ENCODE results near the gene CGB3.
"Not testable (repeated sequence)": the region's sequence is repeated elsewhere in the genome, so short reads cannot be mapped to it uniquely, and the experiment has no call there.

The CGB3 gene
- 0 reads per million in 2 donors for total RNA-seq

DNA sequence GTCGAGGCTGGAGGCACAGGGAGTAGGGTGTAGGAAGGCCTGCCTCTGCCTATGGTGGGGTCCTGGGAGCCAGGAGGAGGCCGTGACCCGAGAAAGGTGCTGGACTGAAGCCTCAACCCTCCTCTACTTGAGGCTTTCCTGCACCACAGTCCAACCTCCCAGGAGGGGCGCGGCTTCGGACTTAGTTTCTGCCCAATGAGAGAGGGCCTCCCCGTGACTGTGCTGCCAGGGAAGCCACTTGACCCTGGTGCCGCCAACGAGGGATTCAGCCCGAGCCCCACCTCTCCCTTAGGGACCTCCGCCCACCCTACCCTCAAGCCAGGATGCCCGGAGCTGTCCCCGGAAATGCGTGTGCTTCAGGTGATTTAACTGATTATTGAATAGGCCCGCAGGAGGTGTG lies at the start of gene CGB3:
Gene CGB3, minus strand, starts transcription at position 101 of the 400 bp plus-strand sequence. CDS start 362 bp downstream, outside the sequence.
- DNase-seq, result not testable (repeated sequence)

DNA sequence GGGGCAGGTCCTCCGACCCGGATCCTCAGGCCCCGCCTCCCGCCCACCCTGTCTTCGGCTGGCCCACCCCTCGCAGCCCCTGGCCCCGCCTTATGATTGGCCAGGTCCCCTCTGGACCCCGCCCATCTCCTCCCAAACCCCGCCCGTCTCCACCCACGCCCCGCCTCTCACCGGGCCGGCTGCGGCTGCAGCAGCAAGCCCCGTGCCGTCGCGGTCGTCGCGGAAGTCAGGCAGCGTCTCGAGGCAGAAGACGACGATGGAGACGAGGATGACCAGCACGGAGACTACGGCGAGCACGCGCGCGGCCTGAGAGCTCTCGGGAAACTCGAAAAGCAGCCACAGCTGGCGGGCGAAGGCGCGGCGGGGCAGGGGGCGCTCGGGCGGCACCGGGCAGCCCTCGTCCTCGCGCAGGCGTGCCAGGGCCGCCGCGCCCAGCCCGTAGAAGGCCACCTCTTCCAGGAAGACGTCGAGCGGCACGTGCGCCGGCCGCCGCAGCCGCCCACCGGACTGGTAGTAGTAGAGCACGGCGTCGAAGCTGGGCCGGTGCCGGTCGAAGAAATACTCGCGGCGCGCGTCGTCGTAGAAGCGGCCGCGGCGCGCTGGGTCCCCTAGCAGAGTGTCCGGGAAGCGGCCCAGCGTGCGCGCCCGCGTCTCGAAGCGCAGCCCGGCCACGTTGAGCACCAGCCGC lies 47.9 kb upstream of the CGB3 start:
- DNase-seq, result no peak

DNA sequence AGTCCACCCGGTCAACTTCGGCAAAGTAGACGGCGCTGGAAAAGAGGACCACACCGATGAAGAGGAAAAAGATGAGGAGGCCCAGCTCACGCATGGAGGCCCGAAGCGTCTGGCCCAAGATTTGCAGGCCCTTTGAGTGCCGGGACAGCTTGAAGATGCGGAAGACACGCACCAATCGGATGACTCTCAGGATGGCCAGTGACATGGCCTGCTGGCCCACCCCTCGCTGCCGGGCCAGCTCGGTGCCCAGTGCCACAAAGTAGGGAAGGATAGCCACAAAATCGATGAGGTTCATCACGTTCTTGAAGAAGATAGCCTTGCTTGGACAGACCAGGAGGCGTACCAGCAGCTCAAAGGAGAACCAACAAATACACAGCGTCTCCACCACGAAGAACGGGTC lies 46.3 kb upstream of the CGB3 start:
- DNase-seq, result no peak

DNA sequence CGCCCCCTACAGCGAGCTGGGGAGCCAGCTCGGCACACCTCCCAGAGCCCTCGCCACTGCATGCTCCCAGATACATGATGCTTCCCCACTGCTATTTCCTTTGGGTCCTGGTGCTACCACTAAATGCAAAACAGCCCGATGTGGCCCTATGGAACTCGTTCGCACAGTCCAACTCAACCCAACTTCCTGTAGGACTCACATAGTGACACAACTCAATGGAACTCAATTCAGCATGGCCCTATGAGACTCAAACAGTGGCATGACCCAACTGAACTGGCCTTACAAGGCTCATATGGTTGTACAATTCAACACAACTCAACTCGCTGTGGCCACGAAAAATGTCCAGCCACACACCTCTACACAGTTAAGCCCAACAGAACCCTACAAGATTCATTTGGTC lies 44.9 kb upstream of the CGB3 start:
- no peak for DNase-seq

DNA sequence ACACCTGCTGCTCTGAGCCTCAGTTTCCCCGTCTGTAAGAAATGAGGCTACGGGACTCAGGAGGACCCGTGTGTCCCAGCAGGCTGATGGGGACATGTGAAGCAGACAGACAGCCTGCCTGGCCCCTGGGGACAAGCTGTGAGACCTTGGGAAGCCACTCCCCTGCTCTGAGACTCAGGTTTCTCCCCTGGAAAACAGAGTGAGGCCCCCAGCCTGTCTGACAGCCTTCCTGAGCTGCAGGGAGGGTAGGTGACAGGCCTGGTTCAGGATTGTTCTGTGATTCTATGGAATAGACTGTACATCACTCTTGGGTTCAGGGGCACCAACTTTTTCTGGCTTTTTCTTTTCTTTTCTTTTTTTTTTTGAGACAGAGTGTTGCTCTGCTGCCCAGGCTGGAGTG lies 43.4 kb upstream of the CGB3 start:
- DNase-seq, result no peak

DNA sequence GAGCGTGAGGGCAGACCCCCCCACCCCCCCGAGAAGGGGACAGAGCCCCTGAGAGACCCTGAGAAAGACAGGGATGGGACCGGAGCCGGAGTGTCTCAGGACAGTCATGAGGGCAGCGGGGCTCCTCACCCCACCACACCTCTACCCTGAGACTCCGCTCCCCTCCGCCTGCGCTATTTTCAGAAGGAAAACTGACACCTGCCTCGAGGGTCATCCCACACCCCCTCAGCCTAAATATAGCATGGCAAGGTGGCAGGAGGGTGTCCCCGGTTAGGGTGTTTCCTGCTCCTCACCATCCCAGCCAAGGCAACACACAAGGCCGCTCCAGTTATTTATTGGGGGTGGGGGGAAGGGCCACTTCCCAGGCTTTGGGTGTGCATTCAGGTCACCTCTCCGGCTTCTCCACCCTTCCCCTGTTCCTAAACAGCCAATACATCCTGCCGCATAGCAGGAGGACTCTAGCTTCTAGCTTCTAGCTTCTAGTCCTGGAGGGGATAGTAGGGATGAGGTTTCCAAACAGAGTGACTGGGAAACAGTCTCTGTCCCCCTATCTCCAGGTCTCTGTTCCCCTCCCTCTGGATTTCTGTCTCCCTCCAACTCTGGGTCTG lies 41.9 kb upstream of the CGB3 start:
- no peak for DNase-seq

DNA sequence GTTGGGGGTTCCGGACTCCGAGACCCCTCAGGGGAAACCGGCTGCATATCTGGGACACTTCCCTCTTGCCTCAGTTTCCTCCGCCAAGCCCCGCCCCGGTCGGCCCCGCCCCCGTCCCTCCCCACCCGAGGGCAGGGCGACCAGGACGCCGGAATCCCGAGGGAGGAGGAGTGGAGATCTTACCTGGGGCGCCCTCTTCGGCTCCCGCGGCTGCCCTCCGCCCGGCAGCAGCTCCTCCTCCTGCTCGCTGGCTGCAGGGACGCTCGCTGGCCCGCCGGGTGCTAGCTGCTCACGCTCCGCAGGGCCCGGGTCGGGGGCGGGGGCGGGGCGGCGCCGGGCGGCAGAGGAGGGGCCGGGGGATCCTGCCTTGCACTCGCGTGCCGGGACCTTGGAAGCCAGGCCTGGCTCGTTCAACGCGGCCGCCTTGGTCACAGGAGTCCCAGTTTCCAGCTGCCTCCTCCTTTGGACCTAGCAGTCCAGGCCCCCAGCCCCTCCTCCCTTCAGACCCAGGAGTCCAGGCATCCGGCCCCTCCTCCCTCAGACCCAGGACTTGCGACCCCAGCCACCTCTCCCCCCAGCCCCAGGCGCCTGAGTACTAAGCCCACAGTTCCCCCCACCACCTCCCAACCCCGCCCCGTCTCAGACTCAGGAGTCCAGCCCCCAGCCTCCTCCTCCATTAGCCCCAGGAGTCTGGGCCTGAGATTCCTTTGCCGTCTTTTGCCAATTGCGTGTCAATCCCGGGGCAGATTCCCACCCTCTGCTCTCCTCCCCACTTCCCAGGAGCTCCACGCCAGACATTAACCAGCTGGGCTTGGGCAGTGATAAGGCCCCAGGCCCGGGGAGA lies 40.9 kb upstream of the CGB3 start, which contains the start of gene NTF4:
Gene NTF4, minus strand, starts transcription at position 51 of the 844 bp plus-strand sequence. CDS start 2,821 bp downstream, outside the sequence.
- no peak for DNase-seq

DNA sequence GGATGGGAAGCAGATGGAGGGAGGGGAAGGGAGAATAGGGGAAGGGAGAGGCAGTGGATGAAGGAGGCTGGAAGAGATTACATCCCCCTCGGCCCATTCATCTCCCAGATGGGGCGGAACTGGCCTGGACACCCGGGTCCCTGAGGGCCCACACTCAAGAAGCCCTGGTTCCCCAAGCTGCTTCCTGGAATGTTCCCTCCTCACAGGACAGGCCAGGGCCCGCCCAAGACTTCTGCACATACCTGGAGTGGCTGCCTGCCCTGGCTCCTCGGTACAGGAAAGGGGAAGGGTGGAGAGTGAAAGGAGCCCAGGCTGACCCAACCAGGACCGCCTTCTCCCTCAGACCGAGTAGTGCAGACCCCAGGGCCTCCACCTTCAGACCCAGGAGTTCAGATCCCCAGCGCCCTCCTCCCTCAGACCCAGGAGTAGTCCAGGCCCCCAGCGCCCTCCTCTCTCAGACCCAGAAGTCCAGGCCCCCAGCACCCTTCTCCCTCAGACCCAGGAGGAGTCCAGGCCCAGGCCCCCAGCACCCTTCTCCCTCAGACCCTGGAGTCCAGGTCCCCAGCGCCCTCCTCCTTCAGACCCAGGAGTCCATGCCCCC lies 40.0 kb upstream of the CGB3 start:
- DNase-seq, result no peak

DNA sequence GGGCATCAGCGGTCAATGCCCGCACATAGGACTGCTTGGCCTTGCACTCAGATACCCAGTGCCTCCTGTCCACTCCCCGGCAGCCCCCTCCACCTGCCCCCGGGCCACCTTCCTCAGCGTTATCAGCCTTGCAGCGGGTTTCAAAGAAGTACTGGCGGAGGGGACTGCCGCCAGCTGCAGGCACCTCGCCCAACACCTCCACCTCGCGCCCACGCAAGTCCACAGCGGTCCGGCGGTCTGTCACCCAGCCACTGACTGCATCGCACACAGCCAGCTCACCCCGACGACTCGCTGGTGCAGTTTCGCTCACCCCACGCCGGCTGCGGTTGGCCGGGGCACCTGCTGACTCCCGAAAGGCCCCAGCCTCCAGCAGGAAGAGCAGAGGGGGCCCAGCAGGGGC lies 37.3 kb upstream of the CGB3 start:
- DNase-seq, result no peak

DNA sequence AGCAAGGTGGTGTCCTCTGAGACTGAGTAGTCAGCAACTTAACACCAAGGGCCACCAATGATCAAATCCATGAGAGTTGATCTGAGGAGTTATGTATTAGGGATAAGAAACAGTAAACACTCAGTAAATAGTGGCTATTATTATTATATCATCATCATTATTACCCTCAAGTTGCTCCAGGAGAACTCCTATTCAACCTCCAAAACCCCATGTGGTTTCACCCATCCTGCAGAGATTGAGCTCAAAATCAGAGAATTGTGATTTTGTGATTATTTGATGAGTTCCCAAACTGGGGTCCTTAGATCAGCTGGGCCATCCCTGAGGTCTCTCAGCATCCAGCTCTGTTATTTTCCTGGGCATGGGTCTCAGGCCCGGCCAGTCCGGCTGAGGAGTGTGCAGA lies 36.9 kb upstream of the CGB3 start:
- no peak for DNase-seq

DNA sequence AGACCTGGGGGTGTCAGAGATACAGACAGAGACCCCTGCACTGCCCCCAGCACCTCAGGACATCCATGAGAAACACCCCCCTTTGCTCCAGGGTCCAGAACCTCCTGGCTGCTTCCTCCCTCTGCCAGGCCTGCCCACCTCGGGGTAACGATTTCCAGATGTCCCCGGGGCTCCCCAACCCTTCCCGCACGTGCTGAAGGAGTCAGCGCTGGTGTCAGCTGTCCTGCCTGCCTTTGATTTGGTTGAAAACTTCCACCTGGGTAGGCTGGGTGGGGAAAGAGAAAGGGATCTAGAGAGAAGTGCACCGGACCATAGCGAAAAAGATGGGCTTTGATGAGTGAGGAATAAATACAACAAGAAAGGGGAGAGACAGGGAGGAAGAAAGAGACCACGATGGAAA lies 34.9 kb upstream of the CGB3 start:
- DNase-seq, result no peak

DNA sequence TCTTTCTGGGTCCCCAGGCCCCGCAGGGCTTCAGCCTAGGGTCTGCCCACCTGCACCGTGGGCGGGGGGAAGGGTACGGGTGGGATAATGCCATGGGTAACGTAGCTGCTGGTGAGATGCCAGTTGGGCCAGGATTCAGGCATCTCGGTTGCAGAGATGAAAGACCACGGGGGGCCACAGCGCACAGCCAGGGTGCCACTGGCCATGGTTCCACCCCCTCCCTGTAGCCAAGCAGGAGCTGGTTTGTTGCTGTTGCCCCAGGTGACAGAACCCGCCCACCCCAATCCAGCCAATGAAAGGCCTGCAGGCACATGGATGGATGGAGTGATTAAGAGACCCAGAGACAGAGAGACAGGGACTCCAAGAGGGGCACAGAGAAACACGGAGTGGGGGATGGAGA lies 34.4 kb upstream of the CGB3 start:
- no peak for DNase-seq

DNA sequence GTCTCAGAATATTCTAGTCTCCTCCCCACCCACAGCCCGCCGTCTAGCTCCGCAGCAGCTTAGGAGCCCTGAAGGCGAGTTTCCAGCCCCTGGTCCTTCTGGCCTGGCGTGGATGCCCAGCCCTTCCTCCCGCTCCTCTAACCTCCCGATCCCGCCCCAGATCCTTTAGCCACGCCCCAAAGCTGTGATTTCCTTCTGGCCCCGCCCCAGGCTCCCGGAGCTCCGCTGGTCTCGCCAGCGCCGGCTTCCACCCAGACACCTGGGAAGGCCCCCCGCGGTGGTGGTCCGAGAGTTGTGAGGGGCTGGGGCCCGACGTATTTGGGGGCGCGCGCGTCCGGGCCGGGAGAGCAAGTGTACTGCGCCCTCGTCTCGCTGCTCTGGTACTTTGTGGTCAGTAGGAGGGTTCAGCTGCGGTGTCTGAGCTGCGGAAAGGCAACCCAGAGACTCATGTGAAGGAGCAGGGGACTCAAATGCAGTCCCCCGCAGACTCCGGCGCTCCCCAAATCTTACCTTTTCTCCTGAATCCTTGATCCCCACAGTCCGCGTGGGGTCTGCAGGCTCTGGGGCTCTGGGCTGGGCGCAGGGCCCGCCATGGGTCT lies 33.6 kb upstream of the CGB3 start, which contains the start of gene CGB7:
Gene CGB7, minus strand, starts transcription at position 114 of the 599 bp plus-strand sequence. CDS start 2,374 bp downstream, outside the sequence.
- DNase-seq, result peak; percentile 26

DNA sequence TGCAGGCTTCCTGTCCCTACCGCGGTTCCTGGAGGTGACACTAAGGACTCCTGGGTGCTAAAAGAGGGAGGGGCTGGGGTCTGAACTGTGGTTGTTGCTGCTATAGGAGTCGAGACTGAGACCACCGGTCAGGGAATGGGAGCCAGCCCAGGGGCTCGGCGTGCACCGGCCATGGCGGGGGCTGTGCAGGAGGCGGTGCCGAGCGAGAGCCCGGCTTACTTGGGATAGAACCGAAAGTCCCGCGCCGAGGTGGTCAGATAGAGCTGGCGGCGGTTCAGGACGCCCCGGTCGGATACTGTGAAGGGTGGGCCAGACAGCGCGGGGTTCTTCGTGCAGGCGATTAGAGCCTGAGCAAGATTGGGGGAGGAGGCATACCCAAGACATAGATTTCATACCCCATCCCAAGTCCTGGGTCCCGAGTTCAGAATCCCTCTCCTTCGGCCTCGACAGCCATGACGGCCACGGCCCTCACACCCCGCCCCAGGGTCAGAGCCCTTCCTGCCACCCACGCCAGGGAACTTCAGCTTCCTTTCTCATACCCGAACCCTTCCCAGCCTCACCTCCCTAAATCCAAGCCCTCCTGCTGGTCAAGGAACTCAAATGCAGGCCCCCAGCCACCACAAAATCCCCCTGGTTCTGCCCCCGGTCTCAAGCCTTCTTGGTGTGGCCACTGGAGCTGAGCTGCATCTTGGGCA lies 32.9 kb upstream of the CGB3 start:
- not testable (repeated sequence) for DNase-seq

DNA sequence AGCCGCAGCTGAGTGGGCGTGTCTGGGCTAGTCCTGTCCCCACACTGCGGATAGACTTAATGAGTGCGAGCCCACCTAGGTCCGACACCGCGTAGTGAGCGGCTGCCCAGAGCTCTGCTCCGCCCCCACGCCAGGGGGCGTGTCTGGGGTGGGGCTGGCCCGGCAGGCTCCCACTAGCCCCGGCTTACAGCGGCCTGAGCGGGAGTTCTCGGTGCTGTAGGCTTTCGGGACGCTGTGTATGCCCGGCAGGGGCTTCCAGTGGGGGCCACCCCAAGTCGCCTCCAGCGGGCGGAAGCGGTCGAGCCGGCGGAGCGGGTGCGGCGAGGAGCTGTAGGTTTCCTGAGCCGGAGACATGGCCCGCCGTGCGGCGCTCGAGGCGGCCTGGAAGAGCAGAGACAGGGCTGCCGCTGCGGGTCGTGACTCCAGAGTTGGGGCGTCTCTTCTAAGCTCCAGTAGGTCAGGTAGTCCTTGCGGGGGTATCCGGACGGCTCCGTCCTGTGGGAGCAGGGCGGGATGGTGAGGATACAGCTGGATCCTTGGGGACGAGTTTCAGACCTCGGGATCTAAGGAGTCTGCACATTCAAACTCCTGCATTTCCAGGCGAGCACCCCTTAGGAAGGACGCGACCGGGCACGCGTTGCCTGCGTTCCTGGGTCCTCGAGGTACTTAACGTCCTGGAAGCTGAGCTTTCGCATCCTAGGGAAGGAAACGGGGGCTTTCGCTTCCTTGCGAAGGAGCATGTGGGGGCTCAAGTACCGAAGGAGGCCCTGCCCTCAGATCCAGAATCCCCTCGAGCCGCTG lies 32.2 kb upstream of the CGB3 start:
- DNase-seq, result peak; percentile 28

DNA sequence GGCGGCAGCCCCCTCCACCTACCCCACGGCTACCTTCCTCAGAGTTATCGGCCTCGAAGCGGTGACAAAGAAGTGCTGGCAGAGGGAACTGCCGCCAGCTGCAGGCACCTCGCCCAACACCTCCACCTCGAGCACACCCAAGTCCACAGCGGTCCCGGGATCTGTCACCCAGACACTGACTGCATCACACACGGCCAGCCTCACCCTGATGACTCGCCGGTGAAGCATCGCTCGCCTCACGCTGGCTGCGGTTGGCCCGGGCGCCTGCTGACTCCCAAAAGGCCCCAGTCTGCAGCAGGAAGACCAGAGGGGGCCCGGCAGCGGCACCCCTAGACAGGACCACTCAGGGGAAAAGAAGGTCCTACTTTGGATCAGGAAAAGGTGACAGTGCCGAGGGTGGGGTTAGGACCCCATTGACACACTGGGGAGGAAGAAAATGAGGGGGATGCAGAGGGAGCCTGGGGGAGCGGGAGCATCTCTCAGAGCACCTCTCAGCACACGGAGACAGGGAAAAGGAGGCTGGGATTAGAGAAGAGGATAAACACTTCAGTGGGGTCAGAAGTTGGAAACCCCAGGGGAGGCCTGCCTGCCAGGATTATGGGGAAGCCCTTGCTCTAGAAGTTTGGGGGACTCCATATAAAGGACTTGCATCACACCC lies 26.4 kb upstream of the CGB3 start:
- not testable (repeated sequence) for DNase-seq

DNA sequence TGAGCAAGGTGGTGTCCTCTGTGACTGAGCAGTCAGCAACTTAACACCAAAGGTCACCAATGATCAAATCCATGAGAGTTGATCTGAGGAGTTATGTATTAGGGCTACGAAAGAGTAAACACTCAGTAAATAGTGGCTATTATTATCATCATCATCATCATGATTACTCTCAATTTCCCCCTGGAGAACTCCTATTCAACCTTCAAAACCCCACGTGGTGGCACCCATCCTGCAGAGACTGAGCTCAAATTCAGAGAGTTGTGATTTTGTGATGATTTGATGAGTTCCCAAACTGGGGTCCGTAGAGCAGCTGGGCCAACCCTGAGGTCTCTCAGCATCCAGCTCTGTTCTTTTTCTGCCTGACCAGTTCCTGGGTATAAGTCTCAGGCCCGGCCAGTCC lies 25.7 kb upstream of the CGB3 start:
- not testable (repeated sequence) for DNase-seq

DNA sequence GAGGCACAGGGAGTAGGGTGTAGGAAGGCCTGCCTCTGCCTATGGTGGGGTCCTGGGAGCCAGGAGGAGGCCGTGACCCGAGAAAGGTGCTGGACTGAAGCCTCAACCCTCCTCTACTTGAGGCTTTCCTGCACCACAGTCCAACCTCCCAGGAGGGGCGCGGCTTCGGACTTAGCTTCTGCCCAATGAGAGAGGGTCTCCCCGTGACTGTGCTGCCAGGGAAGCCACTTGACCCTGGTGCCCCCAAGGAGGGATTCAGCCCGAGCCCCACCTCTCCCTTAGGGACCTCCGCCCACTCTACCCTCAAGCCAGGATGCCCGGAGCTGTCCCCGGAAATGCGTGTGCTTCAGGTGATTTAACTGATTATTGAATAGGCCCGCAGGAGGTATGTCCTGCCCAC lies 24.9 kb upstream of the CGB3 start, which contains the start of gene CGB8:
Gene CGB8, minus strand, starts transcription at position 101 of the 400 bp plus-strand sequence. CDS start 372 bp downstream, outside the sequence.
- DNase-seq, result not testable (repeated sequence)

DNA sequence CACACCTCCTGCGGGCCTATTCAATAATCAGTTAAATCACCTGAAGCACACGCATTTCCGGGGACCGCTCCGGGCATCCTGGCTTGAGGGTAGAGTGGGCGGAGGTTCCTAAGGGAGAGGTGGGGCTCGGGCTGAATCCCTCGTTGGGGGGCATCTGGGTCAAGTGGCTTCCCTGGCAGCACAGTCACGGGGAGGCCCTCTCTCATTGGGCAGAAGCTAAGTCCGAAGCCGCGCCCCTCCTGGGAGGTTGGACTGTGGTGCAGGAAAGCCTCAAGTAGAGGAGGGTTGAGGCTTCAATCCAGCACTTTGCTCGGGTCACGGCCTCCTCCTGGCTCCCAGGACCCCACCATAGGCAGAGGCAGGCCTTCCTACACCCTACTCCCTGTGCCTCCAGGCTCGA lies 19.4 kb upstream of the CGB3 start, which contains the start of gene CGB5:
Gene CGB5, plus strand, starts transcription at position 301 of the 400 bp plus-strand sequence. CDS start 362 bp downstream, outside the sequence.
- not testable (repeated sequence) for DNase-seq

DNA sequence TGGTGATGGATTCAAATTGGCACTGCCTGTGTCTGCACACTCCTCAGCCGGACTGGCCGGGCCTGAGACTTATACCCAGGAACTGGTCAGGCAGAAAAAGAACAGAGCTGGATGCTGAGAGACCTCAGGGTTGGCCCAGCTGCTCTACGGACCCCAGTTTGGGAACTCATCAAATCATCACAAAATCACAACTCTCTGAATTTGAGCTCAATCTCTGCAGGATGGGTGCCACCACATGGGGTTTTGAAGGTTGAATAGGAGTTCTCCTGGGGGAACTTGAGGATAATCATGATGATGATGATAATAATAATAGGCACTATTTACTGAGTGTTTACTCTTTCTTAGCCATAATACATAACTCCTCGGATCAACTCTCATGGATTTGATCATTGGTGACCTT lies 18.5 kb upstream of the CGB3 start:
- DNase-seq, result not testable (repeated sequence)

All from T-helper 9 cell (primary cell).